ENCODE measurements around the gene ZNF750.

ZNF750 gene

DNA sequence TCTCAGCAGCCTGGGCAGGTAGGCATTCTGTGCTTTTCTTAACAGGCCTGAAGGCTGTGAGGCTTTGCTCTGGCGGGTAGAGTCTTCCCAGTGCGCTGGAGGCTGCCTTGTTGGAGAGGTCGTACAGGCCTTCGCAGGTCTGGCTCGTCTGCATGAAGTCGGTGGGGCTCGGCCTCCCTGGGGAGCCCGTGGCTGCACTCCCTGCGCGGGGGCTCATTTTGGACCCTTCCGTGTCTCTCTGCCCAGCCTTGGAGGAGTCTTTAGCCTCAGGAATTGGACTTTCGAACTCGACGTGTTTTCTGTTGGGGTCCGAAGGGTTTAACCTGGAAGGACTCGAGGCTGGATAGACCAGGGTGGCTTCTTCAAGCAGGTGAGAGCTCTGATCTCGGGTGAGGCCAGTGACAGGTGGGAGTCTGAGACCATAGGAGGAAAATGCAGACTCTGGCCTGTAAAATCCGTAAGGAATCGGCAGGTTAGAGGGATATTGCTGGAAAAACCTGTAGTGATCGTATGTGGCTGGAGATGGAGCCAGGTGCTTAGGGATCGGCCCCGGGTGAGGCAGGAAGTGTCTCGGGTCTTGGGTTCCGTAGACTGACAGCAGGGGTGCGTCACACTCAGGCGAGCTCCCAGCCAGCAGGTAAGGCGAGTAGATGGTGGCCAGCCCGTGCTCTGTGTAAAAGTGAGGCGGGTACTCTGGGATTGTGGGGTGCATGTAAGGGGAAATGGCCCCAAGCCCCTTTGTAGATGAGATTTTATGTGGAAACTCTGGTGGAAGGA, 8.6 kb downstream of the ZNF750 start:
- Histone ChIP-seq H3K9me3 (ENCODE audit: control insufficient read depth, insufficient read depth, low read depth, low read length) (no peaks in the 10 kb centered on the region), H3K27me3 (ENCODE audit: control insufficient read depth, insufficient read depth, low read length) (no peaks in the 10 kb centered on the region), H3K4me1 (ENCODE audit: control insufficient read depth, insufficient read depth, low read length) (peaks cover 4% of the 10 kb centered on the region), H3K27ac (ENCODE audit: low read depth, low read length) (peak overlapping the region; percentile 10; the same call in 1 of the 2 replicates), H3K36me3 (ENCODE audit: control insufficient read depth, insufficient read depth, low read length) (peaks cover 39% of the 10 kb centered on the region), H3K9ac (ENCODE audit: low read length) (no peak overlapping the region), H3K4me3 (ENCODE audit: low read depth, low read length) (no peak overlapping the region)

- H3K27me3 ChIP-seq (ENCODE audit: control insufficient read depth, insufficient read depth, low read length): no peaks in the 10 kb centered on the region
- no peaks in the 10 kb centered on the region for H3K4me1 ChIP-seq (ENCODE audit: control insufficient read depth, insufficient read depth, low read length)
- no peak overlapping the region for H3K27ac ChIP-seq (ENCODE audit: low read depth, low read length)
- H3K9ac ChIP-seq (ENCODE audit: low read length): no peak overlapping the region
- no peaks in the 10 kb centered on the region for H3K9me3 ChIP-seq (ENCODE audit: control insufficient read depth, insufficient read depth, low read depth, low read length)
- no peak overlapping the region for H3K4me3 ChIP-seq (ENCODE audit: low read depth, low read length)
- peaks cover 39% of the 10 kb centered on the region for H3K36me3 ChIP-seq (ENCODE audit: control insufficient read depth, insufficient read depth, low read length)
Observed at GRCh38 chr17:82830249-82830661, 9.6 kb downstream of the ZNF750 start.

- Histone ChIP-seq H3K9ac (ENCODE audit: low read length) (no peak overlapping the region), H3K36me3 (ENCODE audit: control insufficient read depth, insufficient read depth, low read length) (peaks cover 39% of the 10 kb centered on the region), H3K4me1 (ENCODE audit: control insufficient read depth, insufficient read depth, low read length) (no peaks in the 10 kb centered on the region), H3K4me3 (ENCODE audit: low read depth, low read length) (no peak overlapping the region), H3K9me3 (ENCODE audit: control insufficient read depth, insufficient read depth, low read depth, low read length) (no peaks in the 10 kb centered on the region), H3K27me3 (ENCODE audit: control insufficient read depth, insufficient read depth, low read length) (no peaks in the 10 kb centered on the region), H3K27ac (ENCODE audit: low read depth, low read length) (no peak overlapping the region)
Observed at GRCh38 chr17:82828875-82829487, 10.8 kb downstream of the ZNF750 start.

DNA sequence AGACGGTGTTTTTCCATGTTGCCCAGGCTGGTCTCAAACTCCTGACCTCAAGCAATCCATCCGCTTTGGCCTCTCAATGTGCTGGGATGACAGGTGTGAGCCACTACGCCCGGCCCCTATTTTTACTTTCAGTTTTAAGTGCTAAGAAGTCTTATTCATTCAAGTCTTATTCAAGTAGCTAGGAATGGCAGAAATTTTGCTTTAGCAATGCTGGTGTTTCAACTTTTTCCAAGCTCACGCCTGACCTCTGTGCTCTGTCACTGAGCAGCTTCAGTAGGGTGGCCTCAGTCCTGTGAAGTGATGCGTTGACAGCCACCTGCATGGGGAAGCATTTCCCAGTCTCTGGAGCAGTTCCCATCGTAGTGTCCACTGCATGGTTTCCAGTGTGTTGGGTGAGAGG, 12.9 kb downstream of the ZNF750 start:
- Histone ChIP-seq H3K4me1 (ENCODE audit: control insufficient read depth, insufficient read depth, low read length) (peaks cover 8% of the 10 kb centered on the region; the same call in 1 of the 2 replicates), H3K9ac (ENCODE audit: low read length) (no peak overlapping the region), H3K27me3 (ENCODE audit: control insufficient read depth, insufficient read depth, low read length) (no peaks in the 10 kb centered on the region), H3K36me3 (ENCODE audit: control insufficient read depth, insufficient read depth, low read length) (peaks cover 46% of the 10 kb centered on the region), H3K27ac (ENCODE audit: low read depth, low read length) (no peak overlapping the region), H3K9me3 (ENCODE audit: control insufficient read depth, insufficient read depth, low read depth, low read length) (no peaks in the 10 kb centered on the region), H3K4me3 (ENCODE audit: low read depth, low read length) (no peak overlapping the region)

GRCh38 chr17:82826211-82826610, 13.6 kb downstream of the ZNF750 start:
- Histone ChIP-seq H3K27me3 (ENCODE audit: control insufficient read depth, insufficient read depth, low read length) (no peaks in the 10 kb centered on the region), H3K4me3 (ENCODE audit: low read depth, low read length) (no peak overlapping the region), H3K27ac (ENCODE audit: low read depth, low read length) (no peak overlapping the region), H3K9ac (ENCODE audit: low read length) (no peak overlapping the region), H3K36me3 (ENCODE audit: control insufficient read depth, insufficient read depth, low read length) (peaks cover 49% of the 10 kb centered on the region), H3K4me1 (ENCODE audit: control insufficient read depth, insufficient read depth, low read length) (peaks cover 11% of the 10 kb centered on the region; the same call in 1 of the 2 replicates), H3K9me3 (ENCODE audit: control insufficient read depth, insufficient read depth, low read depth, low read length) (peaks cover 4% of the 10 kb centered on the region; the same call in 1 of the 2 replicates)

DNA sequence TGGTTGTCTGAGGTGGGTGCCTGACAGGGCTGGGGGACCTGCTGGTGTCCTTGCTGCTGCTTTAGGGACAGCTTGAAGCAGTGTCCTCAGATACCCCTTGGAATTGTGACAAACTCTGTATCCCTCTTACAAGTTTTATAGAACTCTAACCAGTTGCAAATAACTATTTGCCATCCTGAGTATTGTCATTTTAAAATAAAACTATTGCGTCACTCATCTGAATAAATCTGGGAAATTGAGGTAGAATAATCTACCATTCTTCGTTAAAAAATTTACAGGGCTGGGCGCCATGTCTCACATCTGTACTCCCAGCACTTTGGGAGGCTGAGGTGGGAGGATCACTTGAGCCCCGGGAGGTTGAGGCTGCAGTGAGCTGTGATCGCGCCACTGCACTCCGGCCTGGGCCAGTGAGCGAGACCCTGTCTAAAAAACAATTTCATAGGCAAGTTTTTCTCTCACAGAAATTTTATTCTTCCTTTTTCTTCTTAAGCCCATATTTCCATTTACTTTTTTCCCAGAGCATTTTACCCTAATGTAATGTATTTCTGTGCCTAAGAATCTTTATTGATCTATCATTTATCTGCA, 14.2 kb downstream of the ZNF750 start:
- H3K4me3 ChIP-seq (ENCODE audit: low read depth, low read length): no peak overlapping the region
- no peak overlapping the region for H3K9ac ChIP-seq (ENCODE audit: low read length)

GRCh38 chr17:82823004-82823403, 16.8 kb downstream of the ZNF750 start:
- no peak overlapping the region for H3K9ac ChIP-seq (ENCODE audit: low read length)
- H3K4me1 ChIP-seq (ENCODE audit: control insufficient read depth, insufficient read depth, low read length): peaks cover 11% of the 10 kb centered on the region; the same call in 1 of the 2 replicates
- no peaks in the 10 kb centered on the region for H3K27me3 ChIP-seq (ENCODE audit: control insufficient read depth, insufficient read depth, low read length)
- no peak overlapping the region for H3K4me3 ChIP-seq (ENCODE audit: low read depth, low read length)
- H3K9me3 ChIP-seq (ENCODE audit: control insufficient read depth, insufficient read depth, low read depth, low read length): peaks cover 35% of the 10 kb centered on the region
- peaks cover 60% of the 10 kb centered on the region for H3K36me3 ChIP-seq (ENCODE audit: control insufficient read depth, insufficient read depth, low read length)
- H3K27ac ChIP-seq (ENCODE audit: low read depth, low read length): 0 out of 2 replicates have a peak overlapping the region, but pooled peaks have one; percentile 6

More for the DNA sequence above, 14.2 kb downstream of the ZNF750 start:
- H3K36me3 ChIP-seq (ENCODE audit: control insufficient read depth, insufficient read depth, low read length): peaks cover 49% of the 10 kb centered on the region
- peaks cover 11% of the 10 kb centered on the region; the same call in 1 of the 2 replicates for H3K4me1 ChIP-seq (ENCODE audit: control insufficient read depth, insufficient read depth, low read length)
- no peaks in the 10 kb centered on the region for H3K27me3 ChIP-seq (ENCODE audit: control insufficient read depth, insufficient read depth, low read length)
- peaks cover 10% of the 10 kb centered on the region for H3K9me3 ChIP-seq (ENCODE audit: control insufficient read depth, insufficient read depth, low read depth, low read length)
- no peak overlapping the region for H3K27ac ChIP-seq (ENCODE audit: low read depth, low read length)

DNA sequence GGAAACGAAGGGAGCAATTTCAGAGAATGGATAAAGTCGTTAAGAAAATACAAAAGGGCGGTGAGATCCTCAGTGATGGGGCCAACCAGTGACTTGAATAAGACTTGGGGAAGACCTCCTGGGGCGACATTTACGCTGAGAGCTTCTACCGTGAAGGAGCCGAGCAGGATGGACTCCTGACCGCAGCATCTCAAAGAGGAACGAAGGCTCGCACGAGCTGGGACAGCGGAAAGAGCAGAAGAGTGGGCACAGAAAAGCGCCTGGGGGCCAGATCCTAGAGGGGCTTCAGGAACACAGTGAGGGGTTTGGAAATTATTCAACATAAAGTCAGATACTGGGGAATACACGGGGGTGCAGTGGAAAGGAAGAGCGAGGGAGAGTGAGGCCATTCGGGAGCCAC, 17.5 kb downstream of the ZNF750 start:
- H3K4me3 ChIP-seq (ENCODE audit: low read depth, low read length): no peak overlapping the region
- no peak overlapping the region for H3K9ac ChIP-seq (ENCODE audit: low read length)
- no peaks in the 10 kb centered on the region for H3K27me3 ChIP-seq (ENCODE audit: control insufficient read depth, insufficient read depth, low read length)
- H3K9me3 ChIP-seq (ENCODE audit: control insufficient read depth, insufficient read depth, low read depth, low read length): peaks cover 40% of the 10 kb centered on the region
- peaks cover 11% of the 10 kb centered on the region; the same call in 1 of the 2 replicates for H3K4me1 ChIP-seq (ENCODE audit: control insufficient read depth, insufficient read depth, low read length)
- H3K36me3 ChIP-seq (ENCODE audit: control insufficient read depth, insufficient read depth, low read length): peaks cover 60% of the 10 kb centered on the region
- no peak overlapping the region for H3K27ac ChIP-seq (ENCODE audit: low read depth, low read length)

GRCh38 chr17:82821554-82821953, 18.3 kb downstream of the ZNF750 start:
- Histone ChIP-seq H3K4me1 (ENCODE audit: control insufficient read depth, insufficient read depth, low read length) (peaks cover 11% of the 10 kb centered on the region; the same call in 1 of the 2 replicates), H3K27me3 (ENCODE audit: control insufficient read depth, insufficient read depth, low read length) (no peaks in the 10 kb centered on the region), H3K4me3 (ENCODE audit: low read depth, low read length) (no peak overlapping the region), H3K27ac (ENCODE audit: low read depth, low read length) (no peak overlapping the region), H3K9me3 (ENCODE audit: control insufficient read depth, insufficient read depth, low read depth, low read length) (peaks cover 43% of the 10 kb centered on the region), H3K9ac (ENCODE audit: low read length) (no peak overlapping the region), H3K36me3 (ENCODE audit: control insufficient read depth, insufficient read depth, low read length) (peaks cover 64% of the 10 kb centered on the region)

DNA sequence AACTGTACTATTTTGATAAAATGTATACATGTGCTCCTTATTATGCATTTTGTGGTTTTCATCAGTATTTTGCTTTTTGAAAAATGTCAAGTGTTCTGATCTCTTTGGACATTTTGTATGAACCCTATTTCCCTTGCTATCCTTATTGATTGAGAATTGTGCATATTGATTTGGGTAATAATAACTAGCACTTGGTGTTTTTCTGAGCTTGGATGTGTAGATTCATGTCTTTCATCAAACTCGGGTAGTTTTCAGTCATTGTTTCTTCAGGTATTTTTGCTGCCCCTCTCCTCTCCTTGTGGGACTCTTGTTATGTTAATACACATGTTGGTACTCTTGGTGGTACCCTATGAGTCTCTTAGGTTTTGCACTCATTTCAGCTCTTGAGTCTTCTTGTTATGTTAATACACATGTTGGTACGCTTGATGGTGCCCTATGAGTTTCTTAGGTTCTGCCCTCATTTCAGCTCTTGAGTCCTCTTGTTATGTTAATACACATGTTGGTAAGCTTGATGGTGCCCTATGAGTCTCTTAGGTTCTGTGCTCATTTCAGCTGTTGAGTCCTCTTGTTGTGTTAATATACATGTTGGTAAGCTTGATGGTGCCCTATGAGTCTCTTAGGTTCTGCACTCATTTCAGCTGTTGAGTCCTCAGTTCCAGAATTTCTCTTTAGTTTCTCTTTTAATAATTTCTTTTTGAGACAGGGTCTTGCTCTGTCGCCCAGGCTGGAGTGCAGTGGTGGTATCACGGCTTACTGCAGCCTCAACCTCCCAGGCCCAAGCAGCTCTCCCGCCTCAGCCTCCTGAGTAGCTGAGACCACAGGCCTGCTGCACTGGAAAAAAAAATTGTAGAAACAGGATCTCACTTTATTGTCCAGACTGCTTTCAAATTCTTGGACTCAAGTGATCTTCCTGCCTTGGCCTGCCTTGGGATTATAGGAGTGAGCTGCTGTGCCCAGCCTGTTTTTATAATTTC, 19.3 kb downstream of the ZNF750 start:
- Histone ChIP-seq H3K9ac (ENCODE audit: low read length) (no peak overlapping the region), H3K27me3 (ENCODE audit: control insufficient read depth, insufficient read depth, low read length) (no peaks in the 10 kb centered on the region), H3K4me3 (ENCODE audit: low read depth, low read length) (no peak overlapping the region), H3K9me3 (ENCODE audit: control insufficient read depth, insufficient read depth, low read depth, low read length) (peaks cover 43% of the 10 kb centered on the region), H3K27ac (ENCODE audit: low read depth, low read length) (no peak overlapping the region), H3K36me3 (ENCODE audit: control insufficient read depth, insufficient read depth, low read length) (peaks cover 73% of the 10 kb centered on the region), H3K4me1 (ENCODE audit: control insufficient read depth, insufficient read depth, low read length) (peaks cover 11% of the 10 kb centered on the region; the same call in 1 of the 2 replicates)

All from HUES6 (cell line).